ENCODE data around the gene GLI2. TPM values are rescaled to one million over a fixed set of nuclear protein-coding genes. Genes with fewer than 3 reads are reported as not detected.

The GLI2 gene
- total and polyA plus RNA-seq, 2 of the 4 experiments (the other 2 are of a cell fraction), result 3.8 to 26.0 TPM

DNA sequence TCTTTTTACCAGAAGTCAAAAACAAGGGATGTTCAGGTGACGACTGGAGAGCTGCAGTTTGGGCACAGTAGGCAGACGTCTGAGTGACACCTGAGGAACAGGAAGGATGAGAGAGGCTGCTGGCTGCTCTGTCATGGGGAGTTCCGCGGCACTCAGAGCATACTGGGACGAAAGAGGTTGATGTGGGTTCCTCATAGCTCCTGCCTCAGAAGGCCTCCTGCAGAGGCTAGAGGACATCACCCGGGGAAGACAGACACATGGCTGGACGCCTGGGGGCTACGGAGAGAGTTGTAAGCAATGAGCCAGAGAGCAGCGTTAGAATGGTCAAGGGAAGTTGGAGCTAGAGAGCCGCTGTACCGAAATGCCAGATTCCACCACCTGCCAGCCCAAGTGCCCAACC, 45.1 kb upstream of the GLI2 start:
- H3K23ac ChIP-seq (ENCODE audit: low read depth, low read length), result no peak overlapping the region
- H3K4me3 ChIP-seq (ENCODE audit: insufficient read depth, low read depth, low read length), result no peak overlapping the region
- DNase-seq (no peak), ATAC-seq (ENCODE audit: low read depth) (no peak)
- H2BK20ac ChIP-seq (ENCODE audit: low read depth, low read length), result no peak overlapping the region
- H3K56ac ChIP-seq (ENCODE audit: extremely low read depth, insufficient read depth, low read length), result no peak overlapping the region
- H3K4me2 ChIP-seq (ENCODE audit: low read depth, low read length), result no peak overlapping the region
- ChIA-PET CTCF (interaction anchor here (1.2 kb wide), 1 partner anchor 10 kb away, joined by 3 read pairs; no protein-coding TSS in a partner anchor), POLR2A (ENCODE audit: unreplicated experiment) (no interaction called here)
- H3K36me3 ChIP-seq (ENCODE audit: control insufficient read depth, insufficient read depth, low read length), result no peaks in the 10 kb centered on the region
- H2AK9ac ChIP-seq (replicated peaks; ENCODE audit: low read depth, low read length, poor library complexity), result no peak overlapping the region
- no peak overlapping the region for H2BK15ac ChIP-seq (ENCODE audit: low read depth, low read length)
- H4K20me1 ChIP-seq (ENCODE audit: insufficient read depth, low read length), result no peaks in the 10 kb centered on the region
- H3K27ac ChIP-seq (ENCODE audit: insufficient read depth, low read length), result no peak overlapping the region
- no peak overlapping the region for H4K5ac ChIP-seq (ENCODE audit: low read depth, low read length)
- H3K9me1 ChIP-seq (ENCODE audit: insufficient read depth, low read length), result peaks cover 3% of the 10 kb centered on the region; the same call in 1 of the 2 replicates
- no peak overlapping the region for H3K4ac ChIP-seq (ENCODE audit: low read depth, low read length)
- peaks cover 2% of the 10 kb centered on the region; the same call in 1 of the 2 replicates for H3K4me1 ChIP-seq (ENCODE audit: control insufficient read depth, insufficient read depth, low read length)
- no peak overlapping the region for H3K14ac ChIP-seq (replicated peaks; ENCODE audit: low read depth, low read length)
- no peak for TF ChIP-seq MXI1 (IDR thresholded peaks at IDR 0.05; ENCODE audit: borderline replicate concordance, low read depth, low read length)
- TF ChIP-seq NFE2L2 (IDR thresholded peaks at IDR 0.05; ENCODE audit: low read depth, low read length), result no peak
- TF ChIP-seq RAD21 (IDR thresholded peaks at IDR 0.05; ENCODE audit: low read length), result no peak
- no peak for TF ChIP-seq CHD1 (IDR thresholded peaks at IDR 0.05; ENCODE audit: low read depth, low read length)
- TF ChIP-seq SMC3 (IDR thresholded peaks at IDR 0.05; ENCODE audit: low read depth, low read length), result no peak
- TF ChIP-seq, protein P1, sequence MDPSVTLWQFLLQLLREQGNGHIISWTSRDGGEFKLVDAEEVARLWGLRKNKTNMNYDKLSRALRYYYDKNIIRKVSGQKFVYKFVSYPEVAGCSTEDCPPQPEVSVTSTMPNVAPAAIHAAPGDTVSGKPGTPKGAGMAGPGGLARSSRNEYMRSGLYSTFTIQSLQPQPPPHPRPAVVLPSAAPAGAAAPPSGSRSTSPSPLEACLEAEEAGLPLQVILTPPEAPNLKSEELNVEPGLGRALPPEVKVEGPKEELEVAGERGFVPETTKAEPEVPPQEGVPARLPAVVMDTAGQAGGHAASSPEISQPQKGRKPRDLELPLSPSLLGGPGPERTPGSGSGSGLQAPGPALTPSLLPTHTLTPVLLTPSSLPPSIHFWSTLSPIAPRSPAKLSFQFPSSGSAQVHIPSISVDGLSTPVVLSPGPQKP (IDR thresholded peaks at IDR 0.05; ENCODE audit: borderline replicate concordance, low read depth, low read length), result no peak
- TF ChIP-seq RFX5 (IDR thresholded peaks at IDR 0.05; ENCODE audit: low read depth, low read length), result no peak
- TF ChIP-seq POLR2A (IDR thresholded peaks at IDR 0.05; ENCODE audit: low read depth, low read length), result no peak
- no peak for TF ChIP-seq MAFK (IDR thresholded peaks at IDR 0.05; ENCODE audit: low read depth, low read length)
- no peak overlapping the region for H4K8ac ChIP-seq (ENCODE audit: low read depth in 2 of 2, low read length in 2 of 2)
- dilution Hi-C loops (cut with HindIII; ENCODE audit: low sequenced_read_pairs, unreplicated experiment), result no loop called here
- H3K9ac ChIP-seq (ENCODE audit: low read depth, low read length), result no peak overlapping the region
- H2BK120ac ChIP-seq (ENCODE audit: low read depth, low read length), result no peak overlapping the region
- intact Hi-C loops (cut with micrococcal nuclease), result loop anchor here (10.0 kb wide), 3 partner anchors 84 to 244 kb away; no protein-coding TSS in a partner anchor
- no peak overlapping the region for H4K91ac ChIP-seq (ENCODE audit: insufficient read depth, low read depth, low read length)
- H3K9me3 ChIP-seq (ENCODE audit: control insufficient read depth, insufficient read depth, low read length), result peaks cover 3% of the 10 kb centered on the region; the same call in 1 of the 2 replicates
- peaks cover 8% of the 10 kb centered on the region for H3K27me3 ChIP-seq (ENCODE audit: control insufficient read depth, insufficient read depth, low read length)
- H2AFZ ChIP-seq (replicated peaks; ENCODE audit: low read length, poor library complexity), result no peak overlapping the region
- 58% methylated on average over 5 of the region's 11 CpGs; no CpG with 5 or more reads in 1 of the 2 experiments for WGBS, 2 experiments (ENCODE audit: extremely low coverage in 2 of 2, insufficient read length in 1 of 2)
- no peak overlapping the region for H2BK5ac ChIP-seq (ENCODE audit: low read depth, low read length, poor library complexity, severe bottlenecking)
- H3K79me1 ChIP-seq (ENCODE audit: low read depth in 1 of 2, low read length in 2 of 2), result no peaks in the 10 kb centered on the region
- no peak overlapping the region for H2AK5ac ChIP-seq (ENCODE audit: low read depth, low read length)
- BruUV-seq (replicated peaks), result no TSS peak
- H3K18ac ChIP-seq (ENCODE audit: low read depth, low read length), result no peak overlapping the region
- in situ Hi-C loops (cut with MboI; ENCODE audit: low sequenced_read_pairs), result loop anchor here (25.0 kb wide), 2 partner anchors 672 to 953 kb away; no protein-coding TSS in a partner anchor

All from IMR-90 (cell line).